ENCODE measurements around the gene NAA35. TPM values are rescaled to one million over a fixed set of nuclear protein-coding genes. Genes with fewer than 3 reads are reported as not detected.

NAA35 gene
- total RNA-seq, 1 experiment from 2014 or later, result 34.7 TPM

- Mint-ChIP-seq H3K36me3 (no peaks in the 10 kb centered on the region), H3K9me3 (no peaks in the 10 kb centered on the region), H3K4me1 (peaks cover 3% of the 10 kb centered on the region; the same call in 1 of the 2 replicates), H3K27ac (no peak overlapping the region), H3K27me3 (ENCODE audit: low read depth) (no peaks in the 10 kb centered on the region), H3K4me3 (no peak overlapping the region)
- CTCF ChIA-PET, result no interaction called here
- TF ChIP-seq CREM (CRISPR knock-in tag; IDR thresholded peaks at IDR 0.05), result no peak
- no peak for TF ChIP-seq HMGXB4 (CRISPR knock-in tag; IDR thresholded peaks at IDR 0.05)
- TF ChIP-seq GTF2I (CRISPR knock-in tag; conservative IDR thresholded peaks at IDR 0.05), result no peak
- TF ChIP-seq ZNF671 (CRISPR knock-in tag; IDR thresholded peaks at IDR 0.05), result no peak
- no peak for TF ChIP-seq IRF2 (CRISPR knock-in tag; IDR thresholded peaks at IDR 0.05; ENCODE audit: borderline replicate concordance, low read depth)
- no peak for TF ChIP-seq PRDM15 (CRISPR knock-in tag; IDR thresholded peaks at IDR 0.05)
- TF ChIP-seq ETV6 (CRISPR knock-in tag; IDR thresholded peaks at IDR 0.05), result no peak
- no peak for TF ChIP-seq ATF1 (CRISPR knock-in tag; IDR thresholded peaks at IDR 0.05)
- no peak for TF ChIP-seq ATF2 (CRISPR knock-in tag; IDR thresholded peaks at IDR 0.05; ENCODE audit: borderline replicate concordance, low read depth)
- no peak for TF ChIP-seq CBFB (CRISPR knock-in tag; IDR thresholded peaks at IDR 0.05; ENCODE audit: low read depth)
- TF ChIP-seq MXD4 (CRISPR knock-in tag; IDR thresholded peaks at IDR 0.05; ENCODE audit: borderline replicate concordance), result no peak
- no peak for TF ChIP-seq AFF4 (CRISPR knock-in tag; IDR thresholded peaks at IDR 0.05; ENCODE audit: borderline replicate concordance)
- TF ChIP-seq IRF1 (CRISPR knock-in tag; IDR thresholded peaks at IDR 0.05), result no peak
- no peak for TF ChIP-seq ZNF423 (CRISPR knock-in tag; IDR thresholded peaks at IDR 0.05)
- TF ChIP-seq ZNF121 (CRISPR knock-in tag; IDR thresholded peaks at IDR 0.05), result no peak
- TF ChIP-seq CDX4 (CRISPR knock-in tag; IDR thresholded peaks at IDR 0.05; ENCODE audit: borderline replicate concordance), result no peak
- no peak for TF ChIP-seq ELF4 (CRISPR knock-in tag; IDR thresholded peaks at IDR 0.05; ENCODE audit: low read depth)
- no peak for TF ChIP-seq ZNF263 (CRISPR knock-in tag; IDR thresholded peaks at IDR 0.05; ENCODE audit: low read depth)
- DNase-seq (ENCODE audit: low spot score), result no peak
- no peak for ATAC-seq
- POLR2A ChIA-PET, result no interaction called here
Measured at GRCh38 chr9:85927076-85927475, 13.9 kb upstream of the NAA35 start.

All from WTC11 (cell line).